HG03135 (cell line): ENCODE measurements around the gene TXNRD2.

Source experiments
- ATAC-seq: cut with Tn5 transposase; IDR thresholded peaks from one replicate; pipeline ENCODE4 v1.9.1; 2021; ENCODE audit warnings: mild to moderate bottlenecking, moderate library complexity; ENCODE audit not compliant: unreplicated experiment

Gene TXNRD2

GRCh38 chr22:19828035-19828401, 113.6 kb downstream of the TXNRD2 start:
- ATAC-seq = no peak

GRCh38 chr22:19827341-19828034, 114.1 kb downstream of the TXNRD2 start:
- ATAC-seq = no peak

- no peak for ATAC-seq
Measured at GRCh38 chr22:19826619-19826950, 115.0 kb downstream of the TXNRD2 start.

GRCh38 chr22:19825904-19826618, 115.6 kb downstream of the TXNRD2 start:
- no peak for ATAC-seq
